Right lobe of liver (tissue), 4 donors: Measurements from ENCODE around the gene OMD.

Source experiments
- CTCF ChIP-seq, 4 donors: fragments of 200-600 bp in 3 of 4; fragments of 450-650 bp in 1 of 4; IDR thresholded peaks; one replicate each; pipeline versions ENCODE4 v1.5.1 to v1.8.0; 2016 to 2022; ENCODE audit warnings: antibody characterized with exemption in 4 of 4, mild to moderate bottlenecking in 2 of 4
- POLR2A ChIP-seq: fragments of 450-650 bp; IDR thresholded peaks from one replicate; pipeline ENCODE4 v1.6.1; 2017; ENCODE audit warnings: antibody characterized with exemption, mild to moderate bottlenecking
- donor health status: DM: no; HTN: no; CAD: no.
- donor health status: DM: no; HTN: no; CAD: no.
- donor health status: DM: no; HTN: yes; CAD: no.

- no peak for TF ChIP-seq POLR2A
- TF ChIP-seq CTCF (IDR thresholded peaks at IDR 0.05) = no peak
Measured at GRCh38 chr9:92426501-92427145, 2.4 kb upstream of the OMD start.
